GM21390 (cell line): ENCODE results near the gene RAB28.

Experiments used
- ATAC-seq: cut with Tn5 transposase; IDR thresholded peaks from one replicate; pipeline ENCODE4 v1.9.1; 2021; ENCODE audit not compliant: unreplicated experiment

RAB28 gene

GRCh38 chr4:13484122-13484748 lies at the start of gene RAB28:
Gene RAB28 (minus strand): TSS chr4:13484340.
- peak; percentile 95 for ATAC-seq

DNA sequence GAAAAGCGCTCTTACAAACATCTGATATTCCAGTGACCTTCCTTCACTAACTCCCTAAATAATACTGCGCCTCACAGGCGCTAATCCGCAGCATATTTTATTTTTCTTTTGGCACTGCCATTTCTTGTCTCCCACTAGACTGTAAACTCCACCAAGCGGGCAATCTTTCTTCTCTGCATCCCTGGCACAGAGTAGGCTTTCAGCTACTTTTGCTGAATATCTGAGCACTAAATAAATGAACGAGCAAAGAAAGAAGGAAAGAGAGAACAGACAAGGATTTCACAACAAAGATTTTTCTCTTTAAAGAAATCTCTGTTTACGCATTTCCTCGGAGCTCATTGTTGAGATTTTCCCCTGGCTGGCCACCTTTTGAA lies 47.5 kb upstream of the RAB28 start:
- no peak for ATAC-seq

- no peak for ATAC-seq
These were observed 46.9 kb upstream of the RAB28 start for GRCh38 chr4:13530823-13531624.

DNA sequence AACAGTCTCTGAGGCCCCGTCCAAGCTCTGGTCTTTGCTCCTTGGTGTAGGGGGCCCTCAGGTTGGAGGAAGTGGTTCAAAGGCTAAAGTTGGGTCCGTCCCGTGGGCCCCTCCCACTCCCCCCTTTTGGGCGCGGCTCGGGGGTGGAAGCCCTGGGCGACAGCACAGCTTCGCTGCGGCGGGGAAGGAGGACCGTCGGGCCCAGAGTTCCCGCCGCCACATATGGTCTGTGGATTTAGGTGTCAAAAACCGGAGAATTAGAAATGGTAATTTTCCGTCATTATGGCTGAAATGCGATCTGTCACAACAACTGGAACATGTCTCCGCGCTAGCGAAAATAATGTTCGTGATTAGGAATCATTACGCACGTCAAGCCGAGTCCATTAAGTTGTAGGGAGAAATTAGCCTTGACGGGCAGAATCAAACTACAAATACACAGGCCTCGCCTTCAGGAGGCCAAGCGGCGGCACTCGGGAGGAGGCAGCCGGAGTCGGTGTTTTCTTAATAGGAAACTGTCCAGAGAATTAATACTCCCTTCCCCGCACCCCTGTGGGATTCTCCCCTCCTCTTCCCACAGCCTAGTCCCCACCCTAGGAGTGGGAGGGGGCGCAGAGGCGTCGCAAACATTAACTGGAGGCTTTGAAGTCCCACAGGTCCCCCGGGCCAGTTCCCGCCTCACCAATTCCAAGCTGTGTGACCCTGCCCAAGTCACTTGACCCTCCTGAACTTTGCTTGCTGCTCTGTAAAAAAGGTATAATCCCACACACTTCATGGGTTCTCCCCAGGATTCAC lies 45.2 kb upstream of the RAB28 start:
- no peak for ATAC-seq

DNA sequence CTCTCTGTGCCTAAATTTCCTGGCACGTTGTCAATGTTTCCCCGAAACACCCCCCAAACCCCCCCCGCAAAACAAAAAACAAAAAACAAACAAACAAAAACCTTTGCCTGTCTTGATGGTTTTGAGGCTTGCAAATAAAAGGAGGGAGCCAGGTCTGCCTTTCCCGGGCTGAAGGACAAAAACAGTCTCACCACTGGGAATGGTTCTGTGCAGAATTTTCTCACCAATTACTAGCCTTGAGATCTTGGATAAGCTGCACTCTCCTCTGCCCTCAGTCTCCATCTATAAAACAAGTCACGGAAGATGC lies 44.6 kb upstream of the RAB28 start:
- no peak for ATAC-seq

DNA sequence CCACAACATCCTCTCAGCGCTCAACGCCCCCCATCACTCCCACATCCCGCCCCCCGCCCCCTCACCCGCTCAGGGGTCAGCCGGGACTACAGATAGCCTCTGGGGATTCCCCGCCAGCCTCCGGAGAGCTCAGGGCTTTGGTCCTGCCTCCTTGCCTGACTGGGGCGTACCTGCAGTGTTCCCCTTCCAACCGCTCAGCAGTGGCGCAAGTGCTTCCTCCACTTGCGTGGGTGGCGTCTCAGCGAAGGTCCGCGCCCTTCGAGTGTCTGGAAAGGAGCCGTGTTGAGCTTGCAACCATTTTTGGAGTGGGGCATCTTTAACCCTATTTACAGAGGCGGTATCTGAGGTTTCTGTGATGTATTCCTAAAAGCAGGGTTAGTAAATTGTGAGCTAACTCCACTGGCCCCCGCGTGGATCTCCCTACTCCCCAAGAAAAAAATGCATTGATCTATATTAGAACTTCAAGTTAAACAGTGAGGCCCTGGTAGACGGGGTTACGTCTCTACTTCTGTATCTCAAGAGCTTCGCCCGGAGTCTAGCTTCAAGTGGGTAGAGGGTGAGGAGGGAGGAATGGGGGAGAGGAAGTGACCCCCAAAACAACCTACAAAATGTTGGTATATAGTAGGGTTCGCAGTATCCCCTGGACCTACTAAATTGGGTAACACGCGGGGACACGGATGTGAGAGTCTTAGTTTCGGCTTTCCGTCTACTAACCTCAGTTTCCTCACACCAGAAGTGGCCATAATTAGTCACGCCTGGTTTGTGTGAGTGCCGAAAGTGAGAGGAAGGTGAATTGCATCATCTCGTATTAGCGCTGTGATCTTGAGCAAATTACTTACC lies 44.1 kb upstream of the RAB28 start:
- ATAC-seq = peak; percentile 83

DNA sequence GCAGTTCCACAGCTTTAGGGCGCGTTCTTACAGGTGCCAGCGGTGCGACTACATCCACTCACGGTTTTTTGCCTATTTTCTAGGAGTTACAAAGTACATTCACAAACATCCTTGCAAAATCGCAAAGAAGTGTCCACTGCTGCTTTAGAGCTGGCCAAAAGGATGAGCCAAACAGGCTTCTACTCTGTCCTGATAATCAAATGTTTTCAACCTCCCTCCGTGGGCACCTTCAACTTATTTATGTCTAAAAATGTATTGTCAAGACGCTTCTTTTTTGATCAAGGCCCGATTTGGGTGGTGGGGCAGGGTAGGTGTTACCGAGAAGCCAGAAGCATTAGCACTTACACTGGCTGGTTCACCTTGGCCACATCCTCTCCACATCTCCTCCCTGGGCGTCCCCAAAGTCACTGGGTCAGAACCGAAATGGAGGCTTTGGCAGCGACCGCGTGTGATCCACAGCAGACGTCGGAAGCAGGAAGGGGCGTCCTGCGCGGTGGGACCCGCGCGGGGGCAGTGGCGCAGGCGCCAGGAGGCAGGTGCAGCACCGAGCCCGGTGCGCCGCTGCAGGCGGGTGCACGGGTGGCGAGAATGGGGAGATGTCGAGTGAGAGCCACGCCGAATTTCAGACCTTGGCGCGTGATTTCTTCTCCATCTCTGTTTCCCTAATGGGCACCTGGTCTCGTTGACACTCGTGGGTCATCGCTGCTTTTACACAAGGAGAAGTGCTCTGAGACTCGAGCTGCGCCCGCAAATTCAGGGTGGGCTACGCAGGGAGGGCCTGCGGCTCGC lies 43.2 kb upstream of the RAB28 start:
- no peak for ATAC-seq

- ATAC-seq = no peak
These were observed 42.5 kb upstream of the RAB28 start for GRCh38 chr4:13526658-13527057.

GRCh38 chr4:13525606-13526281 lies 41.6 kb upstream of the RAB28 start:
- ATAC-seq = no peak

DNA sequence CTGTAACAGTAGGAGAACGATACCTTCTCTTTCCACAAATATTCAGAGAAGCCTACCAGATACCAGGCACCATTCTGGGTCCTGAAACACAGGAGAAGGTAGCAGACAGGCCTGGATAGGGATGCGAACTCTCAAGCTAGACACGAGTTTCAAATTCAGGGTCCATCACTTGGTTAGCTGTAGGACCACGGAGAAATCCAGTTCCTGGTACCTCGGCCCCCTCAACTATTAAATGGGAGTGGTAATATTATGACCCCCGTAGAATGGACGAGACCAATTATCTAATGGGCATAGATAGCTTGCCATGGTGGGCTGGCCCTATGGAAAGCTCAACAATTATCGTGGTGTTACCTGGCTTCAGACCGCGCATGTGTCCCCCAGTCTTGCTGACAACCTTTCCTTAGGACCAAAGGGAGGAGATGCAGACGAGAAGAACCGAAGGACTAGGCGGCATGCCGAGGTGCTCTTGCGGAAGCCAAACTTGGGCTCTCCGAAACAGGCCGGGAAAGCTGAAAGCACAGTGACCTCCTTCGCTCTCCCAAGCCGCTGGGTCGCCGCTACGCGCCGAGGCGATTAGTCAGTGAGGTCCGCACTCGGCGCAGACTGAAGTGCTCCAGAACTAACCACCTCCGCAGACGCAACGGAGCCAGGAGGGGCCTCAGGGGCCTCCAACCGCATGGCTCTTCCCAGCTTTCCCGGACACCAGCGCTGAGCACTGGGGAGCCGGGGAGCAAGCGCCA lies 40.5 kb upstream of the RAB28 start:
- no peak for ATAC-seq

- ATAC-seq = no peak
These were observed 39.7 kb upstream of the RAB28 start for GRCh38 chr4:13523591-13524503.

DNA sequence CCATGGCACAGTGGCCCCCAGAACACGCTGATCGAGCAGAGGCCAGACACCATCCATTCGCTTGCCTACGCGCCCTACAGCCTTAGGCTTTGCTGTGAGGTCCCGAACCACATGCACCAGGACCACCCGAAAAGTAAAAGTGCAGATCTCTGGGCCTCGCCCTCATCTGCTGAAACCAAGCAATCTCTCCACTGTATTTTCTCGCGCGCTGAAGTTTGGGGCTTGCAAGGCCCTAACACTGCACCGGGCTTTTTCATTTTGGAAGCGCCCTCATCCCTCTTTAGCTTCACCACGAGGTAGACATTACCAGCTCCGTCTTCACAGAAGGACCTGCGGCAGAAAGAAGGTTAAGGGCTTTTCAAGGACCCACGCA lies 39.0 kb upstream of the RAB28 start:
- ATAC-seq = no peak

DNA sequence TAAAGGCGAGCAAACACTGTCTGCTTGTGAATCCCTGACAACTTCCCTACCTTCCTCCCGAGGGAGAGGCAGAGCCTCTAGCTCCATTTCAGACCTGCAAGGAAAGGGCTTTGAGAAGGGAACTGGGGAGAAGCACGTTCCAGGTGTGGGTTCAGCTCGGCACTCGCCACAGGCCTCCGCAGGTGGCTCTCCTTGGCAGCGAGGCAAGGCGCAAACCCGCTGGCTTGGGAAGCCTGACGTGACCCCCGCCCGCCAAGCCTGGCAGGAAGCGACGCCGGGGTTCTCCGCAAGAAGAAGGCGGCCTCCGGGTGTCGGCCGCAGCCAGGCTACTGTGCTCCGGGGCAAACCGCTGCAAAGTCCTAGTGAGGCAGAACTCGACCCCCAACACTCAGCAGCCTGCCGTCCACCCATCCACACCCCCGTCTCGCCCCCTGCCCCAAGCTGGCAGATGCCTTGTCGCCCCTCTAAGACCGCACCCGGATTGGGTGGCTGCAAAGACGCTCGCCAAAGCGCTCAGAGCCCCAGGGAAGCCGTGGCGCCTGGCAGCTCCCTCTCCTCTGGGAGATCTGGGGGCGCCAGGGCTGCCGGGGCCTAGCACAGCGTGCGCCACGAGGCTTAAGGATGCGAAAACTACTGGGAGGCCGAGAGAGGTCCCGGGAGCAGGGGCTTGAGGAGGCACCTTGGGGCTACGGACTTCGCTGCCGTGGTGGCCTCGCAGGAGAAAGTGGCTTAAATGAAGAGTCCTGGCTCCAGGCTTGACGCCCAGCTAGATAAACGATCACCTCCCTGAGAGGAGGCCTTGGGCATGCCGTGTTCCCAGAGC lies 38.4 kb upstream of the RAB28 start:
- no peak for ATAC-seq

- ATAC-seq = no peak
These were observed 36.9 kb upstream of the RAB28 start for GRCh38 chr4:13521047-13521446.

DNA sequence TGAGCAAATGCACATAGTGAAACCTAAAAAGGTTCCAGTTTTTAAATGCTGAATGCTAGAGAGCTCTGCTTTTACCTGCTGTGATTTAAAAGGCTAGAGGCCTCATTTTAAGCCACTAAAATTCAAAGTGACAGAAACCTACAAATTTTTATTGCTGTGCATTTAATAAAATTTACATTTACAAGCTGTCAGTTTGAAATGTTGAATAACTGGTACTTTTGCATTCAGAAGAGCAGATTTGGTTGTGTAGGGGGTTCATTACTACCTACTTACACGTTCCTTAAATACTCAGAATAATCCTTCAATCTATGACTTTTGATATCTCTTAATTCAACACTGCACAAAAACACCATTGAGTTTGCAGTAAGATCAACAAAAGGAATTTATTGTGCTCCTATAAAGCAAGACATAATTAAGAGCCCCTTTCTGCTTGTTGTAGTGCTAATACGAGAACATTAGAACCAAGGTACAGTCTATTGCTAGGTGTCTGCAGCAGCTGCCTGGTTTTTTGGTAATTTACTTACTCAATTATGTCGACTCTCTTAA lies 32.2 kb upstream of the RAB28 start:
- no peak for ATAC-seq

GRCh38 chr4:13515268-13515667 lies 31.1 kb upstream of the RAB28 start:
- no peak for ATAC-seq

- no peak for ATAC-seq
These were observed 30.6 kb upstream of the RAB28 start for GRCh38 chr4:13514722-13515121.
